Measurements from ENCODE around the gene ITPKC.

DNA sequence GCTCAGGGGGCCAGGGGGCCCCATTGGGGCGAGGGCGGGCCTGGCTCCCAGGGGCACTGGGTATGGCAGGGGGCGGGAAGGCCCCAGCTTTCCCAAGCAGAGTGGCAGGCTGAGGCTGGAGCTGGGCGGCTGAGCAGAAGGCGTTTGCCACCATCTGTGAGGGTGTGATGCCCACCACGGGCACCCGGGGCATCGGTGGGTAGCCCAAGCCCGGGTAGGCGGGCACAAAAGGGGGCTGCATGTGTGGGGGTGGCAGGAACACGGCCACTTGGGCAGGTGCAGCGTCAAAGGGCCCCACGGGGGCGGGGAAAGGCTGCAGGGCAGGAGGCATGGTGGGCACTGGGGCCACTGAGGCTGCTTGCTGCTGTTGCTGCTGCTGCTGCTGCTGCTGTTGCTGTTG, 49.3 kb upstream of the ITPKC start:
- TF ChIP-seq, protein P1, sequence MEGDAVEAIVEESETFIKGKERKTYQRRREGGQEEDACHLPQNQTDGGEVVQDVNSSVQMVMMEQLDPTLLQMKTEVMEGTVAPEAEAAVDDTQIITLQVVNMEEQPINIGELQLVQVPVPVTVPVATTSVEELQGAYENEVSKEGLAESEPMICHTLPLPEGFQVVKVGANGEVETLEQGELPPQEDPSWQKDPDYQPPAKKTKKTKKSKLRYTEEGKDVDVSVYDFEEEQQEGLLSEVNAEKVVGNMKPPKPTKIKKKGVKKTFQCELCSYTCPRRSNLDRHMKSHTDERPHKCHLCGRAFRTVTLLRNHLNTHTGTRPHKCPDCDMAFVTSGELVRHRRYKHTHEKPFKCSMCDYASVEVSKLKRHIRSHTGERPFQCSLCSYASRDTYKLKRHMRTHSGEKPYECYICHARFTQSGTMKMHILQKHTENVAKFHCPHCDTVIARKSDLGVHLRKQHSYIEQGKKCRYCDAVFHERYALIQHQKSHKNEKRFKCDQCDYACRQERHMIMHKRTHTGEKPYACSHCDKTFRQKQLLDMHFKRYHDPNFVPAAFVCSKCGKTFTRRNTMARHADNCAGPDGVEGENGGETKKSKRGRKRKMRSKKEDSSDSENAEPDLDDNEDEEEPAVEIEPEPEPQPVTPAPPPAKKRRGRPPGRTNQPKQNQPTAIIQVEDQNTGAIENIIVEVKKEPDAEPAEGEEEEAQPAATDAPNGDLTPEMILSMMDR (IDR thresholded peaks at IDR 0.05; ENCODE audit: borderline replicate concordance, extremely low read depth, low read length, poor library complexity, severe bottlenecking), result no peak
- no peak for TF ChIP-seq EZH2 (IDR thresholded peaks at IDR 0.05; ENCODE audit: borderline replicate concordance, low read depth, low read length, severe bottlenecking)
